Glomerular visceral epithelial cell (primary cell): ENCODE data around the gene LRP8.

Experiments used
- DNase-seq: peaks from one replicate; pipeline ENCODE4 v3.0.0-alpha.2; 2016; ENCODE audit errors: extremely low spot score

LRP8 gene

GRCh38 chr1:53359934-53360276 is 32.0 kb upstream of the LRP8 start:
- no peak for DNase-seq

- no peak for DNase-seq
Measured at GRCh38 chr1:53359225-53359933, 31.5 kb upstream of the LRP8 start.

GRCh38 chr1:53356637-53357036 is 28.8 kb upstream of the LRP8 start:
- DNase-seq, result no peak

- DNase-seq, result no peak
Measured at GRCh38 chr1:53354119-53354518, 26.2 kb upstream of the LRP8 start.

GRCh38 chr1:53352561-53352960 is 24.7 kb upstream of the LRP8 start:
- no peak for DNase-seq

- no peak for DNase-seq
Measured at GRCh38 chr1:53350853-53351767, 23.2 kb upstream of the LRP8 start.

GRCh38 chr1:53349968-53350852 is 22.3 kb upstream of the LRP8 start:
- DNase-seq, result no peak

- no peak for DNase-seq
Measured at GRCh38 chr1:53349369-53349835, 21.5 kb upstream of the LRP8 start.

GRCh38 chr1:53348486-53349368 is 20.9 kb upstream of the LRP8 start:
- no peak for DNase-seq

- no peak for DNase-seq
Measured at GRCh38 chr1:53346814-53347176, 18.9 kb upstream of the LRP8 start.

GRCh38 chr1:53345996-53346813 is 18.3 kb upstream of the LRP8 start:
- no peak for DNase-seq

GRCh38 chr1:53344921-53345838 is 17.3 kb upstream of the LRP8 start:
- DNase-seq, result no peak

- DNase-seq, result no peak
Measured at GRCh38 chr1:53343831-53344668, 16.2 kb upstream of the LRP8 start.

- DNase-seq, result no peak
Measured at GRCh38 chr1:53342735-53343470, 15.0 kb upstream of the LRP8 start.

- DNase-seq, result no peak
Measured at GRCh38 chr1:53341961-53342707, 14.3 kb upstream of the LRP8 start.

GRCh38 chr1:53341521-53341895 is 13.6 kb upstream of the LRP8 start:
- no peak for DNase-seq
